ENCODE data around the gene ACOT7. TPM values are rescaled to one million over a fixed set of nuclear protein-coding genes. Genes with fewer than 3 reads are reported as not detected.
"Not testable (repeated sequence)": the region's sequence is repeated elsewhere in the genome, so short reads cannot be mapped to it uniquely, and the experiment has no call there.

The ACOT7 gene
- total RNA-seq, 1 donor from 2014 or later: 175 TPM

- H3K4me3 Mint-ChIP-seq (ENCODE audit: unreplicated experiment): no peak overlapping the region
- no peaks in the 10 kb centered on the region for H3K36me3 Mint-ChIP-seq (ENCODE audit: unreplicated experiment)
- H3K4me1 Mint-ChIP-seq (ENCODE audit: low read depth, unreplicated experiment): peaks cover 32% of the 10 kb centered on the region
- H3K9me3 Mint-ChIP-seq (ENCODE audit: unreplicated experiment): peaks cover 1% of the 10 kb centered on the region
- DNase-seq: no peak
- no peak overlapping the region for H3K27ac Mint-ChIP-seq (ENCODE audit: unreplicated experiment)
- peaks cover 8% of the 10 kb centered on the region for H3K27me3 Mint-ChIP-seq (ENCODE audit: unreplicated experiment)
- no peak for TF ChIP-seq CTCF (IDR thresholded peaks at IDR 0.05; ENCODE audit: partially characterized antibody, unreplicated experiment)
Measured at GRCh38 chr1:6435547-6435946, 42.0 kb upstream of the ACOT7 start.

- no peak overlapping the region for H3K4me3 Mint-ChIP-seq (ENCODE audit: unreplicated experiment)
- peak overlapping the region; percentile 66 for H3K27ac Mint-ChIP-seq (ENCODE audit: unreplicated experiment)
- peaks cover 1% of the 10 kb centered on the region for H3K9me3 Mint-ChIP-seq (ENCODE audit: unreplicated experiment)
- peaks cover 9% of the 10 kb centered on the region for H3K27me3 Mint-ChIP-seq (ENCODE audit: unreplicated experiment)
- peaks cover 35% of the 10 kb centered on the region for H3K4me1 Mint-ChIP-seq (ENCODE audit: low read depth, unreplicated experiment)
- H3K36me3 Mint-ChIP-seq (ENCODE audit: unreplicated experiment): no peaks in the 10 kb centered on the region
- no peak for TF ChIP-seq CTCF (IDR thresholded peaks at IDR 0.05; ENCODE audit: partially characterized antibody, unreplicated experiment)
- no peak for DNase-seq
Measured at GRCh38 chr1:6435129-6435528, 41.6 kb upstream of the ACOT7 start.

- DNase-seq: no peak
- no peak for TF ChIP-seq CTCF (IDR thresholded peaks at IDR 0.05; ENCODE audit: partially characterized antibody, unreplicated experiment)
- Mint-ChIP-seq H3K36me3 (ENCODE audit: unreplicated experiment) (no peaks in the 10 kb centered on the region), H3K4me1 (ENCODE audit: low read depth, unreplicated experiment) (peaks cover 33% of the 10 kb centered on the region), H3K27ac (ENCODE audit: unreplicated experiment) (peak overlapping the region; percentile 66), H3K27me3 (ENCODE audit: unreplicated experiment) (peaks cover 6% of the 10 kb centered on the region), H3K4me3 (ENCODE audit: unreplicated experiment) (peak overlapping the region; percentile 21), H3K9me3 (ENCODE audit: unreplicated experiment) (peaks cover 1% of the 10 kb centered on the region)
Measured at GRCh38 chr1:6434186-6434585, 40.6 kb upstream of the ACOT7 start.

DNA sequence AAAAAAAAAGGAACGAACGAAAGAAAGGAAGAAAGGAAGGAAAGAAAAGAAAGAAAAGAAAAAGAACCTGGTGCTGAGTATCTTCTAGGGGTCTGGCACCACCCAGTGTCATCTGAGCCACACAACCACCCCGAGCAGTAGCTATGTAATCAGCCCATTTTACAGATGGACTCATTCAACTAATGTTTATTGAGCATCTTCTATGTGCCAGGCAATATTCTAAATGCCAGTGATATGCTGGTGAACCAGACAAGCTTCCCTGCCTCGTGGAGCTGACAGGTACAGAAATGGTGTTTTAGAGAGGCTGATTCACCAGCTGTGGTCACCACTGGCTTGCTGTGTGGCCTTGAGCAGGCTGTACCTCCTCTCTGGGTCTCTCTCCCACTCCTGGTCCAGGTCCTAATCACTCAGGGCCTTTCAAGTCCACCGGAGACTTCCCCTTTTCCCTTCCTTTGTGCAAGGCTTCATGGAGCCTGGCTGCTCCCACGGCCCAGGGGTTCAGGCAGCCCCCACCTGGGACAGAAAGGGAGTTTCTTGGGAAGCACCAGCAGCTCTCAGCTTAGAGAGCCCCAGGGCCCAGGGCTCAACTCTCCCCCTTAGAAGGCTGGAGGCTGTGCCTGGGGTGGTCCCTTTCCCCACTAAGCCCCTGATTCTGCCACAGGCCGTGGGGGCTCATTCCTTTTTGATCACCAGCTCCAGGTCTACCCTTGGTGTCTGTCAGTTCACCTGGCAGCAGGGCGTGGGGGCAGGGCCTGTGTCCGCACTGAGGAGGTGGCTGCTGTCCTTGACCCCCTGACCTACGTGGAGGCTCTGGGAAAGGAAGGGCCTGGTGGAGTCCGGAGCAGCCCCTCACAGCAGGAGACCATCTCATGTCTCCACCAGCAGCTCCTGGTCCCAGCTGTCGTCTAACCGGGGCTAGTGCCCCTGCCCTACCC is 38.3 kb upstream of the ACOT7 start:
- not testable (repeated sequence) for DNase-seq

DNA sequence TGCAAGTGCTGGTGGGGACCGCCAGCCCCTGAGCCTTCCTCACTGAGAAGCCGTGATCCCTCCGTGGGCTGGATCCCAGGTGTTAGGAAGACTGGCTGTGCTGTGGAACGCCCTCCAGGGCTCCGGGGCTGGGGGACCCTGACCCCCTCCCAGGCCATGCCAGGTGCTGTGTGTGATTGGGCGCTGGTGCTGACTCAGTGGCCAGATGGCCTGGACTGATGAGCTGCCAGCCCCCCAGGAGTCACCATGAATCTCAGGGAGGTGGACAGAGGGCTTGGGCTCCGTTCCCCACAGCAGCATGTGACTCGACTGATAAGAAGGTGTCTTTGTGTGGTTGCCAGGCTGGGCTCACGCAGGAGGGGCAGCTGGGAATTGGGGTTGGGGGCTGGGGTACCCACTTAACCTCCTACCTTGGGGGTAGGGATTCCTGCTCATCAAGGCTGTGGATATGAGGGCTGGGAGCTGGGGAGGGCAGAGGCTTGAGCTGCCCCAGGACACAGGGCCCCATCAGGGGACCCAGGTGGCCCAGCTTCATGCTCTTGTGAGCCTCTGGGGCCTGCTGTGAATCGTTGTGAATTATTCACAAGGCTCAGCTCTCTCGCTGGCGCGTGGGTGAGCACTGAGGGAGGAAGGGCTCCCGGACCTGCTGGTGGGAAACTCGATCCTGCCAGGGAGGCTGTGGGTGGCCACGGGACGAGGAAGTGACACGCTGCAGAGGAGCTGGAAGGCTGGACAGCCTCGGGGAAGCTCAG is 36.3 kb upstream of the ACOT7 start:
- Mint-ChIP-seq H3K4me3 (ENCODE audit: unreplicated experiment) (peak overlapping the region; percentile 67), H3K4me1 (ENCODE audit: low read depth, unreplicated experiment) (peaks cover 22% of the 10 kb centered on the region)
- H3K27me3 Mint-ChIP-seq (ENCODE audit: unreplicated experiment); DNase-seq; H3K9me3 Mint-ChIP-seq (ENCODE audit: unreplicated experiment); H3K36me3 Mint-ChIP-seq (ENCODE audit: unreplicated experiment); H3K27ac Mint-ChIP-seq (ENCODE audit: unreplicated experiment): not testable (repeated sequence)

More for the DNA sequence above, 38.3 kb upstream of the ACOT7 start:
- not testable (repeated sequence) for H3K27me3 Mint-ChIP-seq (ENCODE audit: unreplicated experiment); H3K27ac Mint-ChIP-seq (ENCODE audit: unreplicated experiment); H3K9me3 Mint-ChIP-seq (ENCODE audit: unreplicated experiment); H3K4me3 Mint-ChIP-seq (ENCODE audit: unreplicated experiment); H3K36me3 Mint-ChIP-seq (ENCODE audit: unreplicated experiment)
- H3K4me1 Mint-ChIP-seq (ENCODE audit: low read depth, unreplicated experiment): peaks cover 26% of the 10 kb centered on the region

GRCh38 chr1:6428453-6428852 is 34.9 kb upstream of the ACOT7 start:
- not testable (repeated sequence) for H3K4me3 Mint-ChIP-seq (ENCODE audit: unreplicated experiment); H3K27ac Mint-ChIP-seq (ENCODE audit: unreplicated experiment); H3K9me3 Mint-ChIP-seq (ENCODE audit: unreplicated experiment); H3K36me3 Mint-ChIP-seq (ENCODE audit: unreplicated experiment); DNase-seq; H3K4me1 Mint-ChIP-seq (ENCODE audit: low read depth, unreplicated experiment)
- H3K27me3 Mint-ChIP-seq (ENCODE audit: unreplicated experiment): peaks cover 11% of the 10 kb centered on the region
